HL-60 (cell line): ENCODE data around the gene AURKB.

Experiments
- DNase-seq, 2 experiments: peaks; one replicate each; pipeline ENCODE4 v3.0.0-alpha.2; 2010 to 2020; ENCODE audit warnings: low read depth in 1 of 2, low spot score in 1 of 2
- H3K27ac ChIP-seq: fragments of 250-450 bp; sonication (Bioruptor Pico); replicated peaks from 2 replicates; pipeline ENCODE4 v1.5.1; 2020; ENCODE audit warnings: mild to moderate bottlenecking, moderate library complexity
- H3K27me3 ChIP-seq: fragments of 250-450 bp; sonication (Bioruptor Pico); 2 replicates; pipeline ENCODE4 v1.5.1; 2021; ENCODE audit warnings: mild to moderate bottlenecking, moderate library complexity; ENCODE audit not compliant: insufficient read depth, poor library complexity, severe bottlenecking
- H3K4me3 ChIP-seq: replicated peaks from 2 replicates; pipeline ENCODE4 v1.5.1; 2011; ENCODE audit warnings: mild to moderate bottlenecking, control low read depth, low read length; ENCODE audit not compliant: insufficient read depth
- GABPA ChIP-seq: IDR thresholded peaks from 2 replicates; pipeline ENCODE4 v1.6.1; 2012; ENCODE audit warnings: low read depth
- POLR2AphosphoS5 ChIP-seq: IDR thresholded peaks from 2 replicates; pipeline ENCODE4 v1.6.1; 2012; ENCODE audit warnings: low read depth
- REST ChIP-seq: IDR thresholded peaks from 2 replicates; pipeline ENCODE4 v1.6.1; 2012; ENCODE audit warnings: low read depth; ENCODE audit not compliant: insufficient replicate concordance
- SPI1 ChIP-seq: IDR thresholded peaks from 2 replicates; pipeline ENCODE4 v1.6.1; 2012; ENCODE audit warnings: low read depth, mild to moderate bottlenecking, borderline replicate concordance
- TF ChIP-seq, protein P1 (sequence below): IDR thresholded peaks from one replicate; pipeline ENCODE4 v1.5.1; 2011; ENCODE audit warnings: low read length, control low read depth, inconsistent platforms; ENCODE audit not compliant: insufficient read depth

The AURKB gene

GRCh38 chr17:8210761-8211458, 535 bp upstream of the AURKB start:
- no peak for DNase-seq
- TF ChIP-seq GABPA, result no peak
- no peak for TF ChIP-seq POLR2AphosphoS5
- TF ChIP-seq, protein P1, sequence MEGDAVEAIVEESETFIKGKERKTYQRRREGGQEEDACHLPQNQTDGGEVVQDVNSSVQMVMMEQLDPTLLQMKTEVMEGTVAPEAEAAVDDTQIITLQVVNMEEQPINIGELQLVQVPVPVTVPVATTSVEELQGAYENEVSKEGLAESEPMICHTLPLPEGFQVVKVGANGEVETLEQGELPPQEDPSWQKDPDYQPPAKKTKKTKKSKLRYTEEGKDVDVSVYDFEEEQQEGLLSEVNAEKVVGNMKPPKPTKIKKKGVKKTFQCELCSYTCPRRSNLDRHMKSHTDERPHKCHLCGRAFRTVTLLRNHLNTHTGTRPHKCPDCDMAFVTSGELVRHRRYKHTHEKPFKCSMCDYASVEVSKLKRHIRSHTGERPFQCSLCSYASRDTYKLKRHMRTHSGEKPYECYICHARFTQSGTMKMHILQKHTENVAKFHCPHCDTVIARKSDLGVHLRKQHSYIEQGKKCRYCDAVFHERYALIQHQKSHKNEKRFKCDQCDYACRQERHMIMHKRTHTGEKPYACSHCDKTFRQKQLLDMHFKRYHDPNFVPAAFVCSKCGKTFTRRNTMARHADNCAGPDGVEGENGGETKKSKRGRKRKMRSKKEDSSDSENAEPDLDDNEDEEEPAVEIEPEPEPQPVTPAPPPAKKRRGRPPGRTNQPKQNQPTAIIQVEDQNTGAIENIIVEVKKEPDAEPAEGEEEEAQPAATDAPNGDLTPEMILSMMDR, result no peak
- TF ChIP-seq REST, result no peak
- no peak for TF ChIP-seq SPI1
- peak overlapping the region; percentile 72 for H3K4me3 ChIP-seq
- H3K27me3 ChIP-seq, result no peaks in the 10 kb centered on the region
- H3K27ac ChIP-seq, result peak overlapping the region; percentile 95

- TF ChIP-seq GABPA (no peak), POLR2AphosphoS5 (no peak), SPI1 (no peak), REST (no peak)
- TF ChIP-seq, protein P1, result no peak
- no peak for DNase-seq
- Histone ChIP-seq H3K27me3 (no peaks in the 10 kb centered on the region), H3K4me3 (no peak overlapping the region), H3K27ac (no peak overlapping the region)
These were observed 3.8 kb downstream of the AURKB start for GRCh38 chr17:8206536-8206935.

DNA sequence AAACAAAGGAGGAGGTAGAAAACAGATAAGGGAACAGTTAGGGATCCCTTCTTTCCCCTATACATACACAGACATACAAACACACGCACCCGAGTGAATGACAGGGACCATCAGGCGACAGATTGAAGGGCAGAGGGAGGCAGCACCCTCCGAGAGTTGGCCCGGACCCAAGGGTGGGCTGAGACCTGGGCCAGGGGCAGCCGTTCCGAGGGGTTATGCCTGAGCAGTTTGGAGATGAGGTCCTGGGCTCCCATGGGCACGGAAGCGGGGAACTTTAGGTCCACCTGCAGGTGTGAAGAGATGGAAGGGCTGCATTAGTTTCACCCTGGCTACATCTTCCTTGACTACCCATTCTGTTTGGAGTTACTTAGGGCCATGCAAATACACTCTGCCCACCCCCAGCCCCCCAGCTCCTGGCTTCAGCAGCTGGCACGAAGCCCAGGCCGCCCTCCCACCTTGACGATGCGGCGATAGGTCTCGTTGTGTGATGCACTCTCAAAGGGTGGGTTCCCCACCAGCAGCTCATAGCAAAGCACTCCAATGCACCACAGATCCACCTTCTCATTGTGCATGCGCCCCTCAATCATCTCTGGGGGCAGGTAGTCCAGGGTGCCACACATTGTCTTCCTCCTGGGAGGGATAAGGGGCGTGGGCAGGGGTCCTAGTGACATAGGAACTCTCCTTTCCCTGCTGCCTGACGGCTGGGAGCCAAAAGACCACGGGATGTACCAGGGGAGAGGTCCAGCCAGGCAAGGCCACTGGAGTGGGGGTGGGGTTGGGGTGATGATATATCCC, 5.4 kb downstream of the AURKB start:
- Histone ChIP-seq H3K27ac (no peak overlapping the region), H3K4me3 (no peak overlapping the region), H3K27me3 (no peaks in the 10 kb centered on the region)
- TF ChIP-seq SPI1 (no peak), GABPA (no peak), REST (no peak), POLR2AphosphoS5 (no peak)
- TF ChIP-seq, protein P1, result no peak
- no peak for DNase-seq
